ENCODE results near the gene CACNA1I. TPM values are rescaled to one million over a fixed set of nuclear protein-coding genes. Genes with fewer than 3 reads are reported as not detected.

The CACNA1I gene
- 0.06 to 0.13 TPM (median 0.11 TPM) in 5 replicates for total RNA-seq (2022; extraction: Qiagen RNA extraction)

GRCh38 chr22:39570665-39571064, at the start of gene CACNA1I:
CACNA1I (plus strand) TSS chr22:39570753; CDS start chr22:39570753, 0 bp downstream.

GRCh38 chr22:39532215-39533073, 38.1 kb upstream of the CACNA1I start, which contains the start of gene RPS19BP1:
RPS19BP1 (minus strand) TSS chr22:39532748; CDS start chr22:39532738, 10 bp downstream.

Other genes with a start within 250 kb of the CACNA1I start
- 9.4 to 11.9 TPM (median 10.2 TPM) in 5 replicates for gene SYNGR1, start 220.8 kb upstream of the CACNA1I start, total RNA-seq (2022; extraction: Qiagen RNA extraction)
- 7.4 to 11.3 TPM (median 10.3 TPM) in 5 replicates for gene TAB1, start 171.0 kb upstream of the CACNA1I start, total RNA-seq (2022; extraction: Qiagen RNA extraction)
- 0.61 to 1.2 TPM (median 0.89 TPM) in 5 replicates for gene MGAT3, start 113.7 kb upstream of the CACNA1I start, total RNA-seq (2022; extraction: Qiagen RNA extraction)
- gene MIEF1, start 68.5 kb upstream of the CACNA1I start, total RNA-seq (2022; extraction: Qiagen RNA extraction) = 21.6 to 30.6 TPM (median 28.1 TPM) in 5 replicates
- gene ATF4, start 50.2 kb upstream of the CACNA1I start, total RNA-seq (2022; extraction: Qiagen RNA extraction) = 302 to 372 TPM (median 335 TPM) in 5 replicates
- gene RPS19BP1, start 38.0 kb upstream of the CACNA1I start, total RNA-seq (2022; extraction: Qiagen RNA extraction) = 74.6 to 99.1 TPM (median 82.4 TPM) in 5 replicates